ENCODE measurements around the gene PALM2AKAP2.

The PALM2AKAP2 gene

DNA sequence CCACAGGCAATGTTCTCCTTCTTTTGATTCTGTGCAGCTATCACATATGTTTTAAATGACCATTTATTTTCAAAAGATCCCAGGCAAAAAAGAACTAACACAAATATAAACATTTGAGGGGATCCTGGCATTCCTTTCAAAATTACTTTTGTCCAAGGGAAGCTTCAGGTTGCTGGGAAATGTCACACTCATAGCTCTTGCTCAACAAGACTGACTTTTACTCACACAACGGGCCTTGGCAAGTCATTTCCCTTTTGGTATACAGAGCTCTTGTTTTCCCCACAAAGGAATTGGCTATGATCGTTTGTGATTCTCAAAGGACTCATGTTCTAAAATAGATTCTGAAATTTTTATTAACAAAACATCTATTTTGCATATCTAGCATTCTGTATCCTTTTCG, 4.5 kb upstream of the PALM2AKAP2 start:
- no peak for DNase-seq

DNA sequence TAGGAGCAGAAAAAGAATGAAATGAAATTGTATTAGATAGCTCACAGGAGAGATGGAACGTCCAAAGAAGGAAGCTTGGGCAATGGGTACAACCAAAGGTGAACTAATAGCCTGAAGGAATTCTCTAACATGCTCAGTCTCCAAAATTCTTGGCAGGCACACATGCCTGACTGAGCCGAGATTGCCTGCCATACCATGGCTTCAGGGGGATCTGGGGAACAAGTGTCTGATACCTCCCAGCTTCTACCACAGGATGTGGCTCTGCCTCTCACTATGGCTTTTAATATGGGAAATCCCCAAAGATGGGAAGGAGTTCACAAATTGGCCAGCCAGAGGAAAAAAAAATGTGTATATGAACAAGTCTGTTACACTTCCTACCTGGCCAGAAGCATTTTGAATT, 3.6 kb upstream of the PALM2AKAP2 start:
- no peak for DNase-seq

- no peak for DNase-seq
These were observed 545 bp downstream of the PALM2AKAP2 start for GRCh38 chr9:109780453-109781033.

DNA sequence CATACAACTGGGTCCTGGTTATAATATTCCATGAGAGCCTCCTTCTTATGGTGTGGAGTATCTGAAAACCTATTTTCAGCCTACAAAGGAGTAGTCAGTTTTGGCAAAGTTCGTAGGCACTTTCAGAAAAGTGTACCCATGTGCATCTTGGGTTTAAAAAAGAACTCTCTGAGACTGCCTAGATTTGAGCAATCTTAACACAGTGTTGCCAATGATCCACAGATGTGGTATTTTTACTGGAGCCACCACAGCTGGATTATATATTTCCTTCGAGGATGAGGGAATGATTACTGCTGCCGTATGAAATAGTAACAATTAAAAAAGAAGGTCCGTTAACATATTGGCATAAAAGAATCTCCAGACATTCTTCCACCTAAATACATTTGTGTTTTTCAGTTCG, 1.1 kb downstream of the PALM2AKAP2 start:
- no peak for DNase-seq

- DNase-seq: no peak
These were observed 1.7 kb downstream of the PALM2AKAP2 start for GRCh38 chr9:109781541-109782197.

DNA sequence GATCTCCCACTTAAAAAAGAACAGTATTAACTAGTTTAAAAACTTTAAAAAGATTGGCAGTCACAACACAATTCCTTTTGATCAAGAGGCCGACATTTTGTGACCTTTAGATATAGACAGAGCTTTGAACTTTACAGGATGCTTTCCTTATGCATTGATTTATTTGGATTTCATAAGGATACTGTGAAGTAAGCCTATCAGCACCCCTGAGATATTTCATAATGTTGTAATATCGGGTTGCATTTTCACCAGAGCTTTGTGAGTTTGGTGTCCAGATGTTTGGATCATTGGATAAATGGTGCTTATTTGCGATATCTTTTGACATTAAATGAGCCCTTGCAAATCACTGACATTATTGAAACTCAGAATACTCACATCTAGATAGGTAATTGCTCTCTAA, 7.7 kb downstream of the PALM2AKAP2 start:
- no peak for DNase-seq

GRCh38 chr9:109789556-109789955, 9.6 kb downstream of the PALM2AKAP2 start:
- DNase-seq: no peak

DNA sequence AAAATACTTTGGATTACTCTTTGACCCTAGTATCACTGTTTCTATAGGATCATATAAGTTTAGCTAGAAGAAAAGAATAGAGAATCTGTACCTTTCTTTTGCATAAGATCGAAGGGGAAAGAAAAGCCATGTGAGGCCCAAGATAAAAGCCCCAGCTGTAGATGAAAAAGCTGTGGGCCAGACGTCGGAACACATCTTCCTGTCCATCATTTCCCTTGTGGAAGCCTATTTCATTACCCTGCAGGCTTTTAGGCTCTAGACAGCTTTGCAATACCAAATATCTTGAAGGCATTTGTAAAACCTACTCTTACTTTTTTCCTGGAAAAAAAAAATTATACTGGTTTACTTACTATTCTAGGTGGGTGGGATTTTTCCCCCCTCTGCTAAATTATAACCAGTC, 10.0 kb downstream of the PALM2AKAP2 start:
- DNase-seq: no peak

- DNase-seq: no peak
These were observed 11.1 kb downstream of the PALM2AKAP2 start for GRCh38 chr9:109791003-109791677.

- DNase-seq: no peak
These were observed 11.7 kb downstream of the PALM2AKAP2 start for GRCh38 chr9:109791747-109792146.

GRCh38 chr9:109792951-109793546, 13.1 kb downstream of the PALM2AKAP2 start:
- DNase-seq: no peak

DNA sequence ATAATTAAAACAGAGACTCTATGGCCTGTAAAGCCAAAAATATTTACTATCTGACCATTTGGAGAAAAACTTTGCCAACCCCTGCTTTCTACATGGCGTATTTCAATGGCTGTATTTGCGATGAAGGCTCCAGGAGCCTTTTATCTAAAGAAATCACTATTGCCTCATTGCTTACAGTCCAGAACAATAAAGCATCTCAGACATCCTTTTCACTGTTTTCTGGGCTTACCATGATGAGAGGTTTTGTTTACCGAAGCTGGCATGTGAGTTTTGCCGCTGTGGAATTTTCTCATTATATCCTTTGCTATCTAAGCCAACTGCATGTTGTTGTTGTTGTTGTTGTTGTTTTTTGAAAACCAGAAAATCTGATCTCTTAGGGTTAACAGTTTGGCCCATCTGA, 13.9 kb downstream of the PALM2AKAP2 start:
- DNase-seq: no peak

GRCh38 chr9:109794361-109795012, 14.5 kb downstream of the PALM2AKAP2 start:
- DNase-seq: no peak

- no peak for DNase-seq
These were observed 15.6 kb downstream of the PALM2AKAP2 start for GRCh38 chr9:109795613-109796012.

DNA sequence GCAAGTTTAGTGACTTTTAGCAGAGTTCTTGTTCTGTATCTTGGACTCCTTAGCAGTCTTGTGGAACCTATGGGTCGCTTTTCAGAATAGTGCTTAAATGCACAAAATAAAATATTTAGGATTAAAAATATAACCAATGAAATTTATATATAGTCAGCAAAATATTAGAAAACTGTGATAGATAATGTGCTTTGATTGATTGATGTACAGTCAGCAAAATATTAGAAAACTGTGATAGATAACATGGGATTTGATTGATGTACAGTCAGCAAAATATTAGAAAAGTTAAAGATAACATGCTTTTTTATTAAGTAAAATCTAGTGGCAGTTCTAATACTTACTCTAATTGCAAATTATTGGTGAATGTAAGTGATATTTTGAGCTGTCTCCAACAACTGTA, 16.1 kb downstream of the PALM2AKAP2 start:
- DNase-seq: no peak

- DNase-seq: no peak
These were observed 17.0 kb downstream of the PALM2AKAP2 start for GRCh38 chr9:109797006-109797405.

- no peak for DNase-seq
These were observed 17.5 kb downstream of the PALM2AKAP2 start for GRCh38 chr9:109797509-109797908.

- no peak for DNase-seq
These were observed 19.1 kb downstream of the PALM2AKAP2 start for GRCh38 chr9:109799141-109799540.

DNA sequence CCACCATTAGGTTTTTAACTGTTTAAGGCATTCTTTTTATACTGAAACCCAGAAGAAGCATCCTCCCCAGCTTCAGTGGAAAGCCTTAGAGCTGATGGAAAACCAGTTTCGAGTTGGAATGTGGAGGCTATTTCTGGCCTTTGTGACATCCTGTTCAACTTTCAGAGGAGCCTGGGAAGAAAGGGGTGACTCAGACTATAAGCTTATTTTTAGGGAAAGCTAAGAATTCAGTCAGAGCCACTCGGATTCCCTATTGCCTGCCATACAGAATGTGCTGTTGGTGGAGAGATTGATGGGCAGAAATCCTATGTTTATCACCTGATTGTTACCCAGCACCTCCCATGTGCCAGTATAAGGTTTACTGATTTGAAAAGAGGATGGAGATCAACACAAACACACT, 19.8 kb downstream of the PALM2AKAP2 start:
- DNase-seq: no peak

DNA sequence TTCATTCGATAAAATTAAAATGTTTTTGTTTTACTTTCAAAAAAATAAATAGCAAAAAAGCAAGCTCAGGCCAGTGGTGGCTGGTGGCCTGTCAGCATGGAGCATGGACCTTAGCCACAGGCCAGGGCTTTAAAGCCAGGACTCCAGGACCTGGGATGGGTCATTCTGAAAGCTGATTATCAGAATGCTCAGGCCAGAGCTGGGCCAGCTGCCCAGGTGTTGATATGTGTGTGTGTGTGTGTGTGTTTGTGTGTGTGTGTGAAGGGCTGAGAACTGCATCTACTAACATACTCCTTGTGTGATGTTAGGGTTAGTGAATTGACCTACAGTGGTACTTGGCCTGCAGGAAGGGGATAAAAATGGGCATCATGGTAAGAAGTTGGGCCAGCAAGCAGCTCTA, 21.5 kb downstream of the PALM2AKAP2 start:
- no peak for DNase-seq

GRCh38 chr9:109802491-109802890, 22.5 kb downstream of the PALM2AKAP2 start:
- no peak for DNase-seq

GRCh38 chr9:109805050-109805449, 25.1 kb downstream of the PALM2AKAP2 start:
- no peak for DNase-seq

DNA sequence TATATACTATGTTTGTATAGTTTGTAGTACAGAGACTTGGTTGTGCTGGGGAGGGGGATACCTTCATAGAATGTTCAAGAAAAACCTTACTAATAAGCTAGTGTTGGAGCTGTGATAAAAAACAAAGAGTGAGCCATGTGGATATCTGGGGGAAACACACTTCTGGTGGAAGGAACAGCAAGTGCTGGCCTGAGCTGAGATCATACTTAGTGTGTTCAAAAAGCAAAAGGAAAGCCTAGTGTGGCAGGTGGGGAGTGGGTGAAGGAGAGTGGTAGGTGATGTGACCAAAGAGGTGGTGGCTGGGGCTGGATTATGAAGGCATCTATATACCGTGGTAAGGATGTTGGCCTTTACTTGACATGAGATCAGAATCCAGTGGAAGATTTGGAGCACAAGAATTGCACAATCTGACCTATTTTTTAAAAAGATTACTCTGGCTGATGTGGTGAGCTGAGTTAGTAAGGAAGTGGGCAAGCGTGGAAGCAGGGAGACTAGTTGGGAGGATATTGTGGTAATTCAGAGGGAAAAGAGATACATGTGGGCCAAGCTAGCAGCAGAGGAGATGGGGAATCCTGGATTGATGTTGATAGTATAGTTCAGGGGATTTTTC, 26.6 kb downstream of the PALM2AKAP2 start:
- no peak for DNase-seq

Data from activated CD4-positive, alpha-beta T cell treated with anti-CD3 and anti-CD28 coated beads, Interleukin-2, amount 50 U/mL, for 4 hours (primary cell).